Lower leg skin (tissue), 3 donors: ENCODE results near the gene COBL.

Experiments
- POLR2A ChIP-seq, 2 donors: fragments of 450-650 bp; IDR thresholded peaks; one replicate each; pipeline ENCODE4 v1.6.1; 2016 to 2017; ENCODE audit warnings: antibody characterized with exemption in 2 of 2, mild to moderate bottlenecking in 1 of 2, moderate library complexity in 1 of 2
- TF ChIP-seq, protein P1 (sequence below), 3 donors: fragments of 450-650 bp; IDR thresholded peaks; one replicate each; pipeline ENCODE4 v1.5.1; 2016; ENCODE audit warnings: antibody characterized with exemption in 3 of 3, mild to moderate bottlenecking in 3 of 3, moderate library complexity in 2 of 3

DNA sequence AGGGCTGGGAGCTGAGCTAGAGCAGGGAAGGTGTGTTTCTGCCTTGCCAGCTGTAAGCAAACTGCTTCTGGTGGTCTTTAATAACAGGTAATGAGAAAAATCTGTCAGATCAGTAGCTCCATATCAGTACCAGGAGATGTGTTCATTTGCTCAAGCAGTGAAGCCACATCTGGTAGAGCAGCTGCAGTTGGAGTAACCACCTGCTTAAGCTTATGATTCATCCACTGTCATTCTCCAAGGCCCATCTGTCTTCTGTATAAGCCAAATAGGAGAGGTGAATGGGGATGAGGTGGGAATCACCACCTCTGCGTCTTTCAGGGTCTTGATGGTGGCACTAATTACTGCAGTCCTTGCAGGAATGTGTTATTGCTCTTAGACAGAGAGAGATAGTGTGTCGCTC is 18.4 kb upstream of the COBL start:
- no peak for TF ChIP-seq POLR2A (IDR thresholded peaks at IDR 0.05)
- TF ChIP-seq, protein P1, sequence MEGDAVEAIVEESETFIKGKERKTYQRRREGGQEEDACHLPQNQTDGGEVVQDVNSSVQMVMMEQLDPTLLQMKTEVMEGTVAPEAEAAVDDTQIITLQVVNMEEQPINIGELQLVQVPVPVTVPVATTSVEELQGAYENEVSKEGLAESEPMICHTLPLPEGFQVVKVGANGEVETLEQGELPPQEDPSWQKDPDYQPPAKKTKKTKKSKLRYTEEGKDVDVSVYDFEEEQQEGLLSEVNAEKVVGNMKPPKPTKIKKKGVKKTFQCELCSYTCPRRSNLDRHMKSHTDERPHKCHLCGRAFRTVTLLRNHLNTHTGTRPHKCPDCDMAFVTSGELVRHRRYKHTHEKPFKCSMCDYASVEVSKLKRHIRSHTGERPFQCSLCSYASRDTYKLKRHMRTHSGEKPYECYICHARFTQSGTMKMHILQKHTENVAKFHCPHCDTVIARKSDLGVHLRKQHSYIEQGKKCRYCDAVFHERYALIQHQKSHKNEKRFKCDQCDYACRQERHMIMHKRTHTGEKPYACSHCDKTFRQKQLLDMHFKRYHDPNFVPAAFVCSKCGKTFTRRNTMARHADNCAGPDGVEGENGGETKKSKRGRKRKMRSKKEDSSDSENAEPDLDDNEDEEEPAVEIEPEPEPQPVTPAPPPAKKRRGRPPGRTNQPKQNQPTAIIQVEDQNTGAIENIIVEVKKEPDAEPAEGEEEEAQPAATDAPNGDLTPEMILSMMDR (IDR thresholded peaks at IDR 0.05): no peak
